GM18526 (cell line): ENCODE data around the gene MEF2D.

ENCODE experiments used
- POLR2A ChIP-seq: IDR thresholded peaks from 3 replicates; pipeline ENCODE4 v1.6.1; 2011; ENCODE audit not compliant: insufficient read length; ENCODE audit errors: extremely low read depth

The MEF2D gene

DNA sequence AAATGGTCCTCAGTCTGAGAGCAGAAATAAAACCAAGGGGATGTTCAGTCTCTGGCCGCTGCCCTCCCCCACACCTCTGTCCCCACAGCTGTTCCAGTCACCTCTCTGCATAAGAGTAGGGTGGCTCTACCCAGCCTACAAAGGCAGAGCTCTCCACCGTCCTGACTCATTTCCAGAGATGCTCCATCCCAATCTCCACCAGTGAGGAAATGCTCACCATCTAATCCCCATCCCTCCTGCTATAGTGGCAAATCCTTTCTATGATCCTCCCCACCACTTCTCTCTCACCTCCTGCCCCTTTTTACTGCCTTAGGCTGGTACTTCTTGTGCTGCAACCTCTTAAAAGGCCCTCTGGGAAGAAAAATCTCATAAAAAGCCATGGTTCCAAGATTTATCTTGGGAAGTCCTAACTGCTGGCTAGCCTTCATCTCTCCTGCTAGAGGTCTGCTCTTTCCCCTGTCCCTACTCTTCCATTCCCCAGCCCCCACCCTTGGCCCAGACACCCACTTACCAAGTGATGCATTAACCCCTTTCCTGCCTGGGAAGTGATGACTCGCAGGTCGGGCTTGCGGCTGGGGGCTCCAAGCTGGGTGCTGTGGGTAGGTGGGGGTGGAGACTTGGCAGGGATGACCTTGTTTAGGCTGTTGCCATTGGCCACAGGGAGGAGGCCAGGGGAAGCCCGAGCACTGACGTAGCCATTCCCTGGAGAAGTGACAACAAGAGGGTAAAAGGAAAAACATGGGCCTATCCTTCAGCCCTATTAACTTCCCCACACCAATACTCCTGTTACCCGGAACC lies 23.9 kb downstream of the MEF2D start:
- TF ChIP-seq POLR2A, result no peak

DNA sequence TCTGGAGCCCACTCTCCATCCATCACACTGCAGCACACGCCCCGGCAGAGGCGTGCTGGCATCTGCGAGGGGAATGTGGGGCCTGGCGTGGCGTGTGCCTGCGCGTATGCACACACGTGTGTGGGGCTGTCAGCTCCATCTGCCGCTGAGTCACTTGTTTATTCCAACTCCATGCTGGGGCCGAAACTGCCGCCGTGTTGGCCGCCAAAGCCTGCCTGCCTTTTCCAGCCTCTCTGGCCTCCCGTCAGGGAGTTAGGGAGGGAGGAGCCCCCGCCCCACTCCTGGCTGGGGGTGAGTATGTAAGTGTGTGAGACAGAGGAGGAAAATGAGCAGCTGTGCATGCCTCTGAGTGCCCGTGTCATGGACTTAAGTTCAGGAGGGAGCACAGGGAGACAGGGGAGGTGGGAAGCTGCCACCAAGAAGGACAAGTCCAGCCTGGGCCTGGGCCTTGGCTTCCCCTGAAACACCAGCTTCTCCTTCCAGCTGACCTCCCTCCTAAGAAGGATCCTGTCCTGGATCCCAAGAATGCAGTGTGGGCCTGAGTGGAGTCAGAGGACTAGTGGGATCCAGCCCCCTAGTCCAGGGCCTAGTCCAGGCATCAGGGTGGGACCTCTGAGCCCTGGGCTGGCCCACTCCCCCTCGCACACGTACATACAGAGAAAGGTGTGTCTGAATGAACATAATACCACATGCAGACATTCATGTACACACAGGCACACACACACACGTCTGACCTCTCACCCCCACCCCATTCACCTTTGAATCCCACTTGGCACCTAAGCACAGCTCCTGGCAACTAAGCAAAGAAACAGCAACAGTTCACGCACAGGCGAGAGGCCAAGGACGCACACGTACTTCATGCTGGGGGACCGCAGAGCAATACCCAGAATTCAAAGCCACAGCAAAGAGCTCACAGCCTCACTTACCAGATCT lies 24.7 kb downstream of the MEF2D start:
- no peak for TF ChIP-seq POLR2A

DNA sequence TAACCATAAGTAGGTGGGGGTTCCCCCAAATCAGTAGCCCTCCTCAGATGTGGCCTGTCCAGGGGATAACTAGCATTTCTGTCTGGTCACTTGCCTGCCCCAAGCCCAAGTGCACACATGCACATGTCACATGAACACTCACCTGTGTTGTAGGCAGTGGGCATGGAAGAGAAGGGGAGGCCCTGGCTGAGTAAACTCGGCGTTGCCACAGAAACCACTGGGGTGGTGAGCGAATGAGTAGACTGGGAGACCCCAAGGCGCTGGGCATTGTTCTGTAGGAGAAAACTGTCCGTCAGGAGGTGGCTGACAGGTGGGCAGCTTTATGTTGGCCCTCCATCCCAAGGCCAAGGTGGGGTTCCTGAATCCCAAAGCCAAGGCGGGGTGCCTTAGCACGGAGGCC lies 25.6 kb downstream of the MEF2D start:
- no peak for TF ChIP-seq POLR2A

DNA sequence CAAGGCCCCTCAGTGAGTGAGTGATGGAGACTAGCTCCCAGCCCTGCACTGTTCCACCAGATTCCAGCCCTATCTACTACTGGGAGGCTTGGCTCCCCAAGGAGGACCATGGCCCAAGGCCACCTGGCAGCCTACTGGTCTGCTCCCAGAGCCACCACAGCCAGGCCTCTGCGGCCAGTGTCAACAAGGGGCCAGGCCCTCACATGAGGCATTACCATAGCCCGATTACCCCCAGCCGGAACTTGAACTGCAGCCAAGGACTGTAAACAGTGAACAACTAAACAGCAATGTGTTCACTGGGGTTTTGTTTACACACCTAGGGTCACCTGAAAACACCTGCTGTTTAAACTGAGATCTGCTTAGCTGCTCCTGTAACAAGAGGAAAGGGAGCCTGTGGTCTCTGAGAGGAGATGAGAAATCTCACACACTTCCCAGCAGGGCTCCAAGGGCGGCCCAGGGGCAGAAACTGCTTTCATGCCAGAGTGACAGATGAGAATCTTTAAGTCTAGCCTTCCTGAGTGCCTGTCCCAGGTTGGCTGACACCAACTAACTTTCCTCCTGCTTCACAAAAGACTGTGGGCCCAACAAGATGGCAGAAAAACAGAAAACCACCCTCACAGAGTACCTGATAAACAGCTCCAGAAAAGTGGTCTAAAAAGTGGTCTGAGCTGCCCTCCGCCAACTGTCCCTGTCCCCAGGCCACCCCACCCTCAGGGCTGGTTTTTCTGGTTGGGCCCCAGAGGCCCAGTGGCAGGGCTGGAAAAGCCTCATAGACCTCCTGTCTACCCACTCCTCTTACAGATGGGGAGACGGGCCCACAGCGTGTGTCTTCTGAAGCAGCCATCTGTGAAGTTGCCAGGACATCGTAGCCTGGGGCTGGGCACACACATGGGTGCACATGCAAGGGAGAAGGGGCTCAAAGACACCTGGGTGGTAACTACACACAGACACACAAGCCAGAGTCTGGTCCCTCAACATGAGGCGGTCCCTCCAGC lies 28.8 kb downstream of the MEF2D start:
- TF ChIP-seq POLR2A, result no peak

DNA sequence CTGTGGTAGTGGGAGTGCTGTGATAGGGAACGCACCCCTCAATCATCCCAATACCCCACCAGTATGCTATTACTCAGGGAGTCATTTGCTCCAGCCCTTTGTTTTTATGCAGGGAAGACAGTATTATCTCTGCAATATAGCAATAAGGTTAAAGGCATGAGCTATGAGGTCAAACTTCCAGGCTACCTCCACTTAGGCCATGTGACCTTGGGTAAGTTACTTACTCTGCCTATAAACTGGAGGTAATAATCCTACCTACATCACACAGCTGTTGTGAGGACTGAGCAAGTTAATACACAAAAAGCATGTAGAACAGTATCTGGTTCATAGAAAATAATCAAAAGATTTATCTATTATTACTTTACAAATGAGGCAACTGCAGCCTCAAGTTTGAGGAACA lies 30.1 kb downstream of the MEF2D start:
- no peak for TF ChIP-seq POLR2A

DNA sequence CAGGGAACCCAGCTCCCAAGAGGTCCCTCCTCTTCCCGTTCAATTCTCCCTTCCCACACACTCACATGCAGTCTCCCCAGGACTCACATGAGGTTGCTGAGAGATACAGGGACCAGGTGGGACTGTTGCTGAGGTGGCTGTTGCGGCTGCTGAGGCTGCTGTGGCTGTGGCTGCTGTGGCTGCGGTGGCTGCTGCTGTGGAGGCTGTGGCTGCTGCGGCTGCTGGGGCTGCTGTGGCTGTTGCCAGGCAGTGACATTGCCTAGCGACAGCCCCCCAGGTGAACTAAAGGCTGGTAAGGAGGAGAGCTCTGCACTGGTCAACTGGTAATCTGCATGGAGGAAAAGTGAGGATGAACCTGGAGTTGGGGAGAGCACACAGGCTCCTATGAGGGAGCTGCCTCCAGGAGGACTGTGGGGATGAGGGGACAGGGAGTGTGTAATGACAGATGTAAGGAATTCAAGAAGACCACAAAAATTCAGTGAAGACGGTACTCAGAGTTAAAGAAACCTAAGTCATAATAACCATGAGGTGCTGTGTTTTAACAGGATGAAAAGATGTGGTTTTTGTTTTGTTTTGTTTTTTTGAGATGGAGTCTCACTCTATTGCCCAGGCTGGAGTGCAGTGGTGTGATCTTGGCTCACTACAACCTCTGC lies 31.8 kb downstream of the MEF2D start:
- no peak for TF ChIP-seq POLR2A

DNA sequence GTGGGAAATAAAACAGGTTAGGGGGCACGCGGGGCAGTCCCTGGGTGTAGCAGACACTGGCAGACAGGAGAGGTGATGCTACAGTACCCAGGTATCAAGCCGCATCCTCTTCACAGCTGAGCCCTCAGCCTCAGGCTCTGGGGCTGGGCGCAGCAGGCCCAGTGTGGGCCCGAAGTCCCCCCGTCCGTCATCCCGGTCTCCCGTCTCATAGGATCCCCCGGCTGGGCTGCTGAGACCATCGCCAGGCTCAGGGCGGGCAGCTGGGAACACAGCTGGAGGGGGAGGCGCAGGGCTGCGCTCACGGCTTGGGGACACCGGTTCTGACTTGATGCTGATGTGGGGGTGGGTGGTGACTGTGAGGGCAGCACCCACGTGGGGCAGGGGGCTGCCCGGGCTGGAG lies 32.7 kb downstream of the MEF2D start:
- TF ChIP-seq POLR2A, result no peak

DNA sequence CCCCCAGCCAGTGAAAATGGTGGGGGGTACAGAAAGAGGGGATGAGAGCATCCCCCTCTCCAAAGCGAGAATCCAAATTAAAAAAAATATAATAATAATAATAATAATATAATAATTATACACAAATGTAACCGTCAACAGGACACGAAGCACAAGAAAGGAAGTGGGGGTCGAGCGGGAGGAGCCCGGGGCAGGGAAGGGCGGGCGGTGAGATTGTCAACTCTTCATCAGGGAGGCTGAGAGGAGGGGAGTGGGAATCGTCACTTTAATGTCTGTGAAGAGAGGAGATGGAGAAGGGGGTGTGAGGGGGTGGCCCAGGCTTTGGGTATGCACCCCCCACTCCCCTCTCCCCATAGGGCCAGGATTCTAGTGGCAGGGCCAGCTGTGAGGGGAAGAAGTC lies 33.2 kb downstream of the MEF2D start:
- TF ChIP-seq POLR2A, result no peak

DNA sequence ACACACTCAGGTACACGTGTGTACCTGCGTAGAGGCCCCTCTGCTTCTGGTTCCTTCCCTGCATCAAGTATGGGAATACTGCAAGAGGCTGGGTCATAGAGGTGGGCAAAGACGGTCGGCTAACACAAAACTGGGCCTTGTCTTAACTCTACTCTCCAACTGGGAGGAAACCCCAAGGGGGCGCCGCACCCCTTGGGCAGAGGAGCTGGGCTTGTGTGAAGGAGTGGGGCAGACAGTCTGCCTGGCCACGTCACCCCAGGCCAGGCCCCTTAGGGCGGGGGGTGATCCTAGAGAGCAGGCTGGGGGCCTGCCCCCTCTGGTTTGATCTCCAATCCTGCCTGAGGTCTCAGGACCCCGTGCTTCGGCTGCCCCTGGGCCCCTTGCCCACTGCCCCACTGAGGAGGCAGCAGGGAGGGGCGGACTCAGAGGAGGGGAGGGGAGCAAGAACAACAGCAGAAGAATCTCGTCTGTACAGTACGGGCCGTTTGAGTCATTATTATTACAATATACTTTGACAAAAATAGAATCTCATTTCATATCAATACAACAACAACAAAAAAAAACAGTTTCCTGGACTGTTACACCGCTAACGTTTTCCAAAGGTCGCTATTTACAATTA lies 34.7 kb downstream of the MEF2D start:
- TF ChIP-seq POLR2A, result no peak

DNA sequence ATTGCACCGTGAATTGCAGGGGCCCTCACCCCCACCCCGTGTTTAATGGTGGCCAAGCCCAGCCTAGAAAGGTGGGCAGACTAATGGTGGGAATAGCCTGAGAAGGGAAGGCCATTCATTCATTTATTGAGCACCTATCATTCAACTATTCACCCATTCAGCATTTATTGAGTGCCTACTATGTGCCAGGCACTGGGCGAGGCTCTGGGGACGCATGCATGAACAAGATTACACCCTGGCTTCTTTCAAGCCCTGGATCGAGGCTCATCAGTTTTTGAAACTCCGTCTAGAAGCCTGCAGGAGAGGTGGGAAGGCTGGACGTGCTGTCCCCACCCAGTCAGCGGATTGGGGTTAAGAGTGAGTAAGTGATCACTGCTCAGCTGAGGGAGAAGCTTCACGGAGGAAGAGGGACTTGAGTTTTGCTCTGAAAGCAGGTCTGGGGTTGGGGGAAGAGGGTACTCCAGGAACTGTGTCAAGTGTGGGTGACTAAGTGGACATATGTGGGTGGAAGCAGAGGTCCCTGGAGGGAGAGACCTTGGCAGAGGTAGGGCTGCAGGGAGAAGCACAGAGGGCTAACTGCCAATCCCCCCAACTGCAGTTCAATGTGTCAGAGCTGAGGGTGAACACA lies 35.6 kb downstream of the MEF2D start:
- TF ChIP-seq POLR2A, result no peak

DNA sequence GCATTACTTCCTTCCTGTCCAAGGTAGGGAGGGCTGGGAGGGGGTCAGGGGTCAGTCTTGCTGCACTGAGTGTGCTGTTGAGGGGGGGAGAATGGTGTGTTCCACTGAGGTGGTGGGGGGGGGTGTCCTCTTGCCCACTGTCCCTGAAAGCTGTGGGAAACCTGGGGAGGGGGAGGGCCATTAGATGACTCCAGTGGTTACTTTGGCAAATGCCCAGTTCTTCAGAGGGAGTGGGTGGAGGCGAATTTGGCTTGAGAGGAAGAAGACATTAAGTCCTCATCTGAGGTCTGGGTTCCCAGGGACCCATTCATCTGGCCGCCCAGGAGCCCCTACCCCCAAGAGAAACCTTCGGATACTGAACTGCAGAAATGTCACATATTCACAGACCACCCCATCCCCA lies 36.2 kb downstream of the MEF2D start:
- TF ChIP-seq POLR2A, result no peak

DNA sequence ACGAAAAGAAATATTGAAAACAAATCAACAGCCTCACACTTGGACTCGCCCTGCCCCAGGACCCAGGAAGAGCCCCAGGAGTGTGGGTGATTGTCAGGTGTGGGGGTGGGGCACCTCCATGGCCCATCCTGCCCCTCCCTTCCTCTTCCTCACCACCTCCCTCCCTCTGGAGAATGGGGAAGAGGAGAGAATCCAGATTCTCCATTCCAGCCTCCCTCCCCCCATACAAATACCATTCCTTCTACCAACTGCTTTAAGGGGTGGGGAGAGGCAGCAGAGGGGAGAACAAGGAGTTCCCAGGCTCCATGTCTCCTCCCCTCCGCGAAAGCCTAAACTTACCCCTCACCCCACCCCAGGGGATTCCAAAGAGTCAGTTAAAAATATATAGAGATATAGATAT lies 36.7 kb downstream of the MEF2D start:
- TF ChIP-seq POLR2A, result no peak

DNA sequence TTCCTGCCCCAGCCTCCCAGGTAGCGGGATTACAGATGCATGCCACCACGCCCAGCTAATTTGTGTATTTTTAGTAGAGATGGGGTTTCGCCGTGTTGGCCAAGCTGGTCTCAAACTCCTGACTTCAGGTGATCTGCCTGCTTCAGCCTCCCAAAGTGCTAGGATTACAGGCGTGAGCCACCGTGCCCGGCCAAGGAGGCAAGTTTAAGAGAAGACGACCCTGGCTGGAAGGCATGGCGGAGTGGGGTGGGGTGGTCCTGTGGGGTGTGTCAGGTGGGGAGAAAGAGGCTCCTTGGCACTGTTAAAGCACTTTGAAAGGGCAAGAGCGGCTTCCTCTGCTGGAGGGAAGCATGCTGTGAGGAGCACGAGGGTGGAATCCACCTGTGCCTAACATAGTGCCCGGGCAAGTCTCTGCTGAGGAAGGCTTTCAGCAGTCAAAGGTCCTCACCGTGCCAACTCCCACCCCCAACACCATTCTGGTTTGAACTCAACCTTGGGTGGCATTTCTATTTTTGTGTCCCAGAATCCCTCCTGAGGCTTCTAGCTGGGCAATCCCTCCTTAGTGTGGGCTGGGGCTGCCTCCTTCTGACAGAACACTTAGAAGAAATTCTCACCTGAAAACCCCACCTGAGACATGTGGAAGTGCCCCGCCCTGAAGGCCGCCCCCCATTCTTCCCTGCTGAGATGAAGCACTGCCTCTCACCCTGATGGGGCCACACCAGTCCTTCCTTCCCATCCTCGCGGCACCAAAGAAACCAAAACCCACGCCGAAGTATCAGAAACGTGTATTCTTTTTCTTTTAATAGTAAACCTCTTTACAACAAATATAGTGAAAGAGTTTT lies 37.4 kb downstream of the MEF2D start:
- TF ChIP-seq POLR2A, result no peak
